ENCODE measurements around the gene AARS2.

Gene AARS2

DNA sequence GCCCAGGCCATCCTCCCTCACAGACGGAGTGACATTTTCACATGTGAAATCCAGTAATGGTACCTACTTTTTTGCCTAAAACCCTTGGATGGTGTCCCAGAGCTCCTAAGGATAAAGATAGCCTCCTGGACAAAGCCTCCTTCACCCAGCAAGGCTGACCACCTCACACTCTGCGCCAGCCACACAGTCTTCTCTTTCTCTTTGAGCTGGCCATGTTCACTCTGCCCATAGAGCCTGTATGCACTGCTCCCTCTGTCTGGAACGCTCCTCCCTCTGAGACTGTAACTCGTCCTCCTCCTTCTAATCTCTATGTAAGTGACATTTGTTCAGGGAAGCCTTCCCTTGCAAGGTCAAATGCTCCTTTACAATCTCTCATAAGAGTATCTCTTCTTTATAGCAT lies 28.3 kb downstream of the AARS2 start:
- H3K4me3 ChIP-seq (ENCODE audit: low read depth in 1 of 2, low read length in 2 of 2) = no peak overlapping the region
- H3K36me3 ChIP-seq (ENCODE audit: control insufficient read depth in 1 of 2, insufficient read depth in 2 of 2, low read length in 2 of 2) = no peaks in the 10 kb centered on the region
- H3K27ac ChIP-seq (ENCODE audit: low read length) = no peak overlapping the region
- H3K9me3 ChIP-seq (ENCODE audit: control insufficient read depth in 1 of 2, low read length in 2 of 2) = no peaks in the 10 kb centered on the region
- no peaks in the 10 kb centered on the region for H3K4me1 ChIP-seq (ENCODE audit: control insufficient read depth in 1 of 2, insufficient read depth in 2 of 2, low read length in 2 of 2)
- peaks cover 2% of the 10 kb centered on the region for H3K27me3 ChIP-seq (ENCODE audit: low read depth, low read length)

DNA sequence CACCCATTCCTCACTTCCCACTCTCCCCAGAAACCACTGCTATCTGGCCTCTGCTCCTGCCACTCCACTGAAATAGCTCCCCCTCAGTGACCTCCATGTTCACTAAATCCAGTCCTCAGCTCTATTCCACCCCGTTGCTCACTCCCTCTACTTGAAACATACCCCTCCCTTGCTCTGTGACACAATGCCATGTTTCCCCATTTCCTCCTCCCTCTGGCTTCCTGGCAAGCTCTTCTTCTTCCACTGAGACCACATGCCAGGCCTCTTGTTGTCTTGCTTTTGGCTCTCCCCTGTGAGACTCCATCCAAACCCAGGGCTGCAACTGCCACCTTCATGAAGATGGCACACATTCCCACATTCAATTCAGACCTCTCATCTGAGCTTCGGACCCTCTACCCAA lies 29.0 kb downstream of the AARS2 start:
- no peaks in the 10 kb centered on the region for H3K36me3 ChIP-seq (ENCODE audit: control insufficient read depth in 1 of 2, insufficient read depth in 2 of 2, low read length in 2 of 2)
- no peaks in the 10 kb centered on the region for H3K27me3 ChIP-seq (ENCODE audit: low read depth, low read length)
- no peaks in the 10 kb centered on the region for H3K9me3 ChIP-seq (ENCODE audit: control insufficient read depth in 1 of 2, low read length in 2 of 2)
- no peak overlapping the region for H3K4me3 ChIP-seq (ENCODE audit: low read depth in 1 of 2, low read length in 2 of 2)
- H3K27ac ChIP-seq (ENCODE audit: low read length) = no peak overlapping the region
- H3K4me1 ChIP-seq (ENCODE audit: control insufficient read depth in 1 of 2, insufficient read depth in 2 of 2, low read length in 2 of 2) = no peaks in the 10 kb centered on the region

DNA sequence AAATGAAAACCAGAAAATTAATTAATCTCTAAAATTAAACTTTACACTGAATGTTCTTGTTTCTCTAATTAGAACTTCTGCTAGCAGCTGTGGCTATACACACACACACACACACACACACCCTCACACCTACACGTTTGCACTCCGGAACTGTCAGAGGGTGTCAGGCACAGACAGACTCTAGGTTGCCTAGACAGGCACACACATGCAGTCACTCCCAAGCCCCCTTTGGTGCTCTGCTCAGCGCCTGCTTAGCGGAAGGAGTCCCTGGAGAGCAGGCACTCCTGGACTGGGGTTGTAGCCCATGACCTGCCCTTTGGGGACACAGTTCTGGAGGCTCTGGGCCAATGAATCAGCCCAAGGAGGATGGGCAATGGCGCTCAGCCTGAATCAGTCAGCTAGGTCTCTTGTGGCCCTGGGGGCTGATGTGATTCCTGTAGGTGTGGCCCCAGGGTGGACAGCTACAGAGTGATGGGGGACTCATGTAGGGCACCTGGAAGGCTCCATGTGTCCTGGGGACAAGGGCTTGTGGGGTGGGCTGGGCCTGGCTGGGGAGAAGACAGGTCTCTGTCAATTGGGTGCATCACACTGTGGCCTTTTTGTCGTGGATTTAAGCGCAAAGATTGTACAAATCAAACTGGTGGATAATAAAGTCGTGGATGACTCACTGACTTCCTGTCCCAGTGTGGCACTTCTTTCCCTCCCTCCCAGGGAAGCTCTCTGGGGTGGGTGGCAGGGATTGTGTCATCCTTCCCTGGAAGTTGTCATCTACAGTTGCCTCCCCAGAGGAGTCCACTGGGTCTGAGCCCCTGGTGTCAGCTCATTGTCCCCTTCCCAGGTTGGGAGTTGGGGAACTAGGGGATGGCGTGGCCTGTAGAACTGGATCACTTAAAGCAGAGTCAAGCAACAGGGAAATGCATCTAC lies 34.1 kb downstream of the AARS2 start:
- no peaks in the 10 kb centered on the region for H3K9me3 ChIP-seq (ENCODE audit: control insufficient read depth in 1 of 2, low read length in 2 of 2)
- H3K36me3 ChIP-seq (ENCODE audit: control insufficient read depth in 1 of 2, insufficient read depth in 2 of 2, low read length in 2 of 2) = no peaks in the 10 kb centered on the region
- no peak overlapping the region for H3K4me3 ChIP-seq (ENCODE audit: low read depth in 1 of 2, low read length in 2 of 2)
- peaks cover 28% of the 10 kb centered on the region for H3K27me3 ChIP-seq (ENCODE audit: low read depth, low read length)
- H3K4me1 ChIP-seq (ENCODE audit: control insufficient read depth in 1 of 2, insufficient read depth in 2 of 2, low read length in 2 of 2) = peaks cover 0 to 10% of the 10 kb centered on the region in 2 donors
- no peak overlapping the region for H3K27ac ChIP-seq (ENCODE audit: low read length)

DNA sequence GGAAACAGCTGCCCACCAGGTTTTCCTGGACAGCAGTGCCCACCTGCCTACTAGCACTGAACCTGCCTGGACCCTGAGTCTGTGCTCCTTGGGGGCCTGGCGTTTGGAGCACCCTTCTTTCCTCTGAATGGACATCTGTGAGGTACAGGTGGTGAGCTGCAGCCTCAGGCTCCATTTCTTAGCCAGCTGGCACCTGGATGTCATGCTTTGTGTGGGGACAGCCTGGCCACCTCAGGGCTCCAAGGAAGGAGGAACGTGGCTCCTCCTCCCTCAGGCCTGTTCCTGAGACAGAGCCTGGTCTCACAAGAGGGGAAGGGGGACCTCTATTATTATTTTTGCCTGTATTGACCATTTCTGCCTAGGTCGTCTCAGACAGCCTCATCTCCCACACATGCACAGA lies 34.8 kb downstream of the AARS2 start:
- H3K4me1 ChIP-seq (ENCODE audit: control insufficient read depth in 1 of 2, insufficient read depth in 2 of 2, low read length in 2 of 2) = peaks cover 0 to 10% of the 10 kb centered on the region in 2 donors
- H3K4me3 ChIP-seq (ENCODE audit: low read depth in 1 of 2, low read length in 2 of 2) = no peak overlapping the region
- peaks cover 34% of the 10 kb centered on the region for H3K27me3 ChIP-seq (ENCODE audit: low read depth, low read length)
- no peaks in the 10 kb centered on the region for H3K9me3 ChIP-seq (ENCODE audit: control insufficient read depth in 1 of 2, low read length in 2 of 2)
- no peaks in the 10 kb centered on the region for H3K36me3 ChIP-seq (ENCODE audit: control insufficient read depth in 1 of 2, insufficient read depth in 2 of 2, low read length in 2 of 2)
- no peak overlapping the region for H3K27ac ChIP-seq (ENCODE audit: low read length)

DNA sequence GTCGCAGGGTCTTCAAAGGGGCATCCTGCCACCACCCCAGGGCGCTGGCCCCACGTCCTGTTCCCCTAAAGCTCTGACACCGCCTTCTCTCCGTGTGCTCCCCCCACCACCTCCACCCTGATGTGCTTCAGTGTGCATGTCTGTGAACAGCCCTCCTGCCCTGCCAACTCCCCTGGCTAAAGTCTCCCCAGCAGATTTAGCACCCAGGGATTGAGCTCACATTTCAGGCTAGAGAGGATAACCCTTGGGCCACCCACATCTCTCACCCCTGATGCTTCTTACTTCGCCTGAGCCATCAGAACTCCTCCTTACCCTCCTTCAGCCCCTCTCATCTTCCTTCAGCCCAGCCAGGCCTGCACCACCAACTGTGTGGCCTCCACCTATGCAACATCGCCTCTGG lies 35.4 kb downstream of the AARS2 start:
- Histone ChIP-seq H3K4me3 (ENCODE audit: low read depth in 1 of 2, low read length in 2 of 2) (no peak overlapping the region), H3K27ac (ENCODE audit: low read length) (no peak overlapping the region), H3K27me3 (ENCODE audit: low read depth, low read length) (peaks cover 40% of the 10 kb centered on the region), H3K9me3 (ENCODE audit: control insufficient read depth in 1 of 2, low read length in 2 of 2) (no peaks in the 10 kb centered on the region), H3K4me1 (ENCODE audit: control insufficient read depth in 1 of 2, insufficient read depth in 2 of 2, low read length in 2 of 2) (peaks cover 0 to 10% of the 10 kb centered on the region in 2 donors), H3K36me3 (ENCODE audit: control insufficient read depth in 1 of 2, insufficient read depth in 2 of 2, low read length in 2 of 2) (no peaks in the 10 kb centered on the region)

DNA sequence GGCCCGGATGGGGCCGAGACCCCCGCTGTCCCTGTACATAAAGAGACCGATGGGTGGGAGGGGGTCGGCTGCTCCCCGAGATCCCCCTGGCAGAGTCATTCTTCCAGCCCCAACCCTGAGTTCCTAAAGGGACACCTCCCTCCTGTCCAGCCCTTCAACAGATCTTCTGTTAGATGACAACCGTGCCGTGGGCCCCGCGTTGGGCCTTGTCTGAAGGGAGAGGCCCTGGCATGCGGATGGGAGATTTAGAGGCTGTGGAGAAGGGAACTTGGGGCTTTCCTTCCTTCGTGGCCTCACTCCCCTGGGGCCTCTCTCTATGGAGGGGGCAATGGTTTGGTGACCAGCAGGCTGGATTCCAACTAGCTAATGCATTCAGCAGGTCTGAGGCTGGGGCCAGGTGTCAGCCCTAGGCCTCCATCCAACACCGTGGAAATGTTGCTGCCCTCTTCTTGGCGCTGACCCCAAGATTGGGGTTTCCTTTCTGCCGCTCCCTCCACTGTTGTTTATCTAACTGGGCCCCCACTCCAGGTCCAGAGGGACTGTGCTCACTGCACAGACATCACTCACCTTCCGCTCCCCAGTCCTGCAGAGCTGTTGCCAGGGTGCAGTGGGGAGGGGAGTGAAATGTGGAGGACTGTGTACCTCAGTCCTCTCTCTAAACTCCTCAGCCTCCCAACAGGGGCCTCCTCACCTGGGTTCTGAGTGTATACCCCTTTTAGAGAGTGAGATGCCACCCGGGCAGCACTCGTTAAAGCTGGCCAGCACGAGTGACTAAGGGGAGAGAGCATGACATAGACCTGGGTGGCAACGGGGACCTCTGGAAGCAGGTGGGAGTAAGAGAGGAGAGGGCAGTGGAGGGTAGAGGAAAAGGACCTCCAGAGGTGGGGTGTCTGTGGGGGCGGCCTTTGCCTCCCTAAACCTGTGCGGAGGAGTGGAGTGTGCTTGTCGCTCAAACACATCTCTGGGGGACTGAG lies 36.2 kb downstream of the AARS2 start:
- Histone ChIP-seq H3K27me3 (ENCODE audit: low read depth, low read length) (peaks cover 47% of the 10 kb centered on the region), H3K27ac (ENCODE audit: low read length) (no peak overlapping the region), H3K36me3 (ENCODE audit: control insufficient read depth in 1 of 2, insufficient read depth in 2 of 2, low read length in 2 of 2) (no peaks in the 10 kb centered on the region), H3K4me1 (ENCODE audit: control insufficient read depth in 1 of 2, insufficient read depth in 2 of 2, low read length in 2 of 2) (peaks cover 0 to 10% of the 10 kb centered on the region in 2 donors), H3K4me3 (ENCODE audit: low read depth in 1 of 2, low read length in 2 of 2) (no peak overlapping the region), H3K9me3 (ENCODE audit: control insufficient read depth in 1 of 2, low read length in 2 of 2) (no peaks in the 10 kb centered on the region)

DNA sequence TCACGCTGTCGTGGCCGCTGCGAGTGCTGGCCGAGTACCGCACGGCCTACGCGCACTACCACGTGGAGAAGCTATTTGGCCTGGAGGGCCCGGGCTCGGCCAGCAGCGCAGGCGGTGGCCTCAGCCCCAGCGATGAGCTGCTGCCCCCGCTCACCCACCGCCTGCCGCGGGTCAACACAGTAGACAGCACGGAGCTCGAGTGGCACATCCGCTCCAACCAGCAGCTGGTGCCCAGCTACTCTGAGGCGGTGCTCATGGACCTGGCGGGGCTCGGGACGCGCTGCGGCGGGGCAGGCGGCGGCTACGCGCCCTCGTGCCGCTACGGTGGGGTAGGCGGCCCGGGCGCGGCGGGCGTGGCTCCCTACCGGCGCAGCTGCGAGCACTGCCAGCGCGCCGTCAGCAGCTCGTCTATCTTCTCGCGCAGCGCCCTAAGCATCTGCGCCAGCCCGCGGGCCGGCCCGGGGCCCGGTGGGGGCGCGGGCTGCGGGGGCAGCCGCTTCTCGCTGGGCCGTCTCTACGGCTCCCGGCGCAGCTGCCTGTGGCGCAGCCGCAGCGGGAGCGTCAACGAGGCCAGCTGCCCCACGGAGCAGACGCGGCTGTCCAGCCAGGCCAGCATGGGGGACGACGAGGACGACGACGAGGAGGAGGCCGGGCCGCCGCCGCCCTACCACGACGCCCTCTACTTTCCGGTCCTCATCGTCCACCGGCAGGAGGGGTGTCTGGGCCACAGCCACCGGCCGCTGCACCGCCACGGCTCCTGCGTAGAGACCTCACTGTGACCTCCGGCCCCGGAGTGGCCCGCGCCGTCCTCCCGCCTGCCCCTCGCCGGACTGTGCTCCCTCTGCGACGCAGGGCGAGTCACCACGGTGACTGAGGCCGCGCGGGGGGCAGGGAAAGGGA lies 37.1 kb downstream of the AARS2 start:
- Histone ChIP-seq H3K27ac (ENCODE audit: low read length) (no peak overlapping the region), H3K4me3 (ENCODE audit: low read depth in 1 of 2, low read length in 2 of 2) (peak overlapping the region in 1 of 2 donors; percentile 53), H3K27me3 (ENCODE audit: low read depth, low read length) (peaks cover 56% of the 10 kb centered on the region), H3K9me3 (ENCODE audit: control insufficient read depth in 1 of 2, low read length in 2 of 2) (no peaks in the 10 kb centered on the region), H3K4me1 (ENCODE audit: control insufficient read depth in 1 of 2, insufficient read depth in 2 of 2, low read length in 2 of 2) (peaks cover 0 to 10% of the 10 kb centered on the region in 2 donors), H3K36me3 (ENCODE audit: control insufficient read depth in 1 of 2, insufficient read depth in 2 of 2, low read length in 2 of 2) (no peaks in the 10 kb centered on the region)

DNA sequence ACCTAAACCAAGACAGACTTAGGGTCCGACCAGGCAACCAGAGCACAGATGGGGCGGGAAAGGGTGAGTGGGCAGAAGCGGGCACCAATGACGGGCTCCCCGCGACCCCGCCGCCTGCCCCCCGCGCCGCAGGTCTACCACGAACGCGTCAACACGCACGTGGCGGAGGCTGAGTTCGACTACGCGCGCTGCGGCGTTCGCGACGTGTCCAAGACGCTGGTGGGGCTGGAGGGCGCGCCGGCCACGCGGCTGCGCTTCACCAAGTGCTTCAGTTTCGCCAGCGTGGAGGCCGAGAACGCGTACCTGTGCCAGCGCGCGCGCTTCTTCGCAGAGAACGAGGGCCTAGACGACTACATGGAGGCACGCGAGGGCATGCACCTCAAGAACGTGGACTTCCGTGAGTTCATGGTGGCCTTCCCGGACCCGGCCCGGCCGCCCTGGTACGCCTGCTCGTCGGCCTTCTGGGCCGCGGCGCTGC lies 37.8 kb downstream of the AARS2 start:
- peaks cover 0 to 10% of the 10 kb centered on the region in 2 donors for H3K4me1 ChIP-seq (ENCODE audit: control insufficient read depth in 1 of 2, insufficient read depth in 2 of 2, low read length in 2 of 2)
- H3K9me3 ChIP-seq (ENCODE audit: control insufficient read depth in 1 of 2, low read length in 2 of 2) = no peaks in the 10 kb centered on the region
- H3K27ac ChIP-seq (ENCODE audit: low read length) = no peak overlapping the region
- peaks cover 56% of the 10 kb centered on the region for H3K27me3 ChIP-seq (ENCODE audit: low read depth, low read length)
- H3K36me3 ChIP-seq (ENCODE audit: control insufficient read depth in 1 of 2, insufficient read depth in 2 of 2, low read length in 2 of 2) = no peaks in the 10 kb centered on the region
- H3K4me3 ChIP-seq (ENCODE audit: low read depth in 1 of 2, low read length in 2 of 2) = peak overlapping the region in 1 of 2 donors; percentile 53

DNA sequence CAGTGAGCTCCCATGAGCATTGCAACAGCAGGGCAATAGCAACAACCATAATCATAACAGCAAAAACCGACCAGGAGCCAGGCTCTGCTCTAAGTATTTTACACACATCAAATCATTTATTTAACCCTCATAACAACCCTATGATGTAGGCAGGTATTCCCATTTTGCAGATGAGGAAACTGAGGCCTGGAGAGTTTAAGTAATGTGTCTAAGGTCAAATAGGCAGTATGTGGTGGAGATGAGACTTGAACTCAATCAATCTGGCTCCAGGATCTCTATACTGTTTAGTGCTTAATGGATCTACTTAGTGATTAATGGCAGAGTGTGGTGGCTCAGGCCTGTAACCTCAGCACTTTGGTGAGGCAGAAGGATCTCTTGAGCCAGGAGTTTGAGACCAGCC lies 39.5 kb downstream of the AARS2 start:
- Histone ChIP-seq H3K4me3 (ENCODE audit: low read depth in 1 of 2, low read length in 2 of 2) (no peak overlapping the region), H3K36me3 (ENCODE audit: control insufficient read depth in 1 of 2, insufficient read depth in 2 of 2, low read length in 2 of 2) (no peaks in the 10 kb centered on the region), H3K4me1 (ENCODE audit: control insufficient read depth in 1 of 2, insufficient read depth in 2 of 2, low read length in 2 of 2) (peaks cover 0 to 14% of the 10 kb centered on the region in 2 donors), H3K27me3 (ENCODE audit: low read depth, low read length) (peaks cover 60% of the 10 kb centered on the region), H3K27ac (ENCODE audit: low read length) (no peak overlapping the region), H3K9me3 (ENCODE audit: control insufficient read depth in 1 of 2, low read length in 2 of 2) (no peaks in the 10 kb centered on the region)

DNA sequence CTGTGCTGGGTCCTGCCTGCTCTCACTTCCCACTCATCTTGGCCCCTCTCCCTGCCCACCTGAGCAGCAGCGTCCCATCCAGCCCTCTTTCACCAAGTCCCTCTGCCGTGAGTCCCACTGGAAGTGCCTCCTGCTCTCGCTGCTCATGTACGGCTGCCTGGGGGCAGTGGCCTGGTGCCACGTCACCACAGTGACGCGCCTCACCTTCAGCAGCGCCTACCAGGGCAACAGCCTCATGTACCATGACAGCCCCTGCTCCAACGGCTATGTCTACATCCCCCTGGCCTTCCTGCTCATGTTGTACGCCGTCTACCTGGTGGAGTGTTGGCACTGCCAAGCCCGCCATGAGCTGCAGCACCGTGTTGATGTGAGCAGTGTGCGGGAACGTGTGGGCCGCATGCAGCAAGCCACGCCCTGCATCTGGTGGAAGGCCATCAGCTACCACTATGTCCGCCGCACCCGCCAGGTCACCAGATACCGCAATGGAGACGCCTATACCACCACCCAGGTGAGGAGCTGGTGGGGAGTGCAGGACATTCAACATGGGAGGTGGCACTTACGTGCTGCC lies 40.1 kb downstream of the AARS2 start:
- Histone ChIP-seq H3K4me1 (ENCODE audit: control insufficient read depth in 1 of 2, insufficient read depth in 2 of 2, low read length in 2 of 2) (peaks cover 0 to 14% of the 10 kb centered on the region in 2 donors), H3K4me3 (ENCODE audit: low read depth in 1 of 2, low read length in 2 of 2) (no peak overlapping the region), H3K9me3 (ENCODE audit: control insufficient read depth in 1 of 2, low read length in 2 of 2) (no peaks in the 10 kb centered on the region), H3K27ac (ENCODE audit: low read length) (no peak overlapping the region), H3K36me3 (ENCODE audit: control insufficient read depth in 1 of 2, insufficient read depth in 2 of 2, low read length in 2 of 2) (no peaks in the 10 kb centered on the region), H3K27me3 (ENCODE audit: low read depth, low read length) (peaks cover 56% of the 10 kb centered on the region)
